IPS-15b (cell line): ENCODE measurements around the gene LDHAL6B.

ENCODE experiments used
- H3K27me3 ChIP-seq: one replicate; pipeline ENCODE4 v1.6.1; 2013; ENCODE audit warnings: low read length; ENCODE audit not compliant: control insufficient read depth, insufficient read depth
- H3K36me3 ChIP-seq: one replicate; pipeline ENCODE4 v1.6.1; 2013; ENCODE audit warnings: low read length; ENCODE audit not compliant: control insufficient read depth, insufficient read depth
- H3K4me1 ChIP-seq: one replicate; pipeline ENCODE4 v1.6.1; 2013; ENCODE audit warnings: mild to moderate bottlenecking, low read length; ENCODE audit not compliant: control insufficient read depth, insufficient read depth
- H3K4me3 ChIP-seq: one replicate; pipeline ENCODE4 v1.5.1; 2013; ENCODE audit warnings: low read depth, low read length
- H3K9ac ChIP-seq: one replicate; pipeline ENCODE4 v1.6.1; 2013; ENCODE audit warnings: low read depth, mild to moderate bottlenecking, low read length
- H3K9me3 ChIP-seq: one replicate; pipeline ENCODE4 v1.6.1; 2013; ENCODE audit warnings: mild to moderate bottlenecking, low read length; ENCODE audit not compliant: control insufficient read depth, insufficient read depth

The LDHAL6B gene

GRCh38 chr15:59200560-59200959 is 6.1 kb upstream of the LDHAL6B start:
- Histone ChIP-seq H3K4me3 (no peak overlapping the region), H3K9ac (no peak overlapping the region), H3K27me3 (no peaks in the 10 kb centered on the region), H3K4me1 (no peaks in the 10 kb centered on the region), H3K9me3 (no peaks in the 10 kb centered on the region), H3K36me3 (peaks cover 33% of the 10 kb centered on the region)

- no peaks in the 10 kb centered on the region for H3K27me3 ChIP-seq
- H3K9ac ChIP-seq = no peak overlapping the region
- H3K4me3 ChIP-seq = no peak overlapping the region
- no peaks in the 10 kb centered on the region for H3K4me1 ChIP-seq
- H3K9me3 ChIP-seq = no peaks in the 10 kb centered on the region
- peaks cover 46% of the 10 kb centered on the region for H3K36me3 ChIP-seq
These were observed 3.6 kb upstream of the LDHAL6B start for GRCh38 chr15:59203008-59203407.

GRCh38 chr15:59203657-59204056 is 3.0 kb upstream of the LDHAL6B start:
- H3K9ac ChIP-seq = no peak overlapping the region
- no peak overlapping the region for H3K4me3 ChIP-seq
- H3K36me3 ChIP-seq = peaks cover 49% of the 10 kb centered on the region
- no peaks in the 10 kb centered on the region for H3K9me3 ChIP-seq
- no peaks in the 10 kb centered on the region for H3K4me1 ChIP-seq
- H3K27me3 ChIP-seq = no peaks in the 10 kb centered on the region

DNA sequence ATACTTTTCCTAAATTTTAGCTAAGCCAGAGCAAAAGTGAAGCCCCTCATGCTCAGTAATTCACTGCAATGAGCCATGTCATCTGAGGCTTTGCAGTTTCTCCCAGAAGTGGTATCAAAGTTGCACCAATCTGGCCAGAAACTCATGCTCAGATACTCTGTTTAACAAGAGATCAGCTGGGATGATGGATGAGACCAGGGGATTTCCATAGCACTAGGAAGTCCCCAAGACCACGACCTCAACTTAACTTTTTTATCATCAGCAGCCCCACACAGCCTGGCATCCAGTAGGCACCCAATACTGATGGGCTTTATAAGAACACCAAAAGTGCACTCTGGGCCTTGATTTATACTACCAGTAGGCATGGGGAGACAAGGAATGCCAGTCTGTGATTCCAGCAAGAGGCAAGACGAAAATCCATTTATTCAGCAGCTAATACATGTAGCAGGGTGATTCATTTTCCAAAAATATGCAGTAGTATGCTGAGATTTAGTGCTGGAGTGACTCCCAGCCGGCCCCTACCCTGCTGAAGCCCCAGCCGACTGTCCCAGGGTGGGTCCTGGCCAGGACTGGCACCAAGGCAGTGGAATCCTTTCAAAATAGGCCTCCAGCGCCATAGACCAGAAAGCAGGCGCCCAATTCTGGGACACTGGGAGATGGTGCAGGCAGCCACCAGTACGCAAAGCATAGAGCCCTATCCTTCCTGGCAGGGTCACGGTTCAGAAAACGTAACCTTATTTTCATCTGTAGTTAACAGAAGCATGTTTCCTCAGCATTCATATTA is 612 bp upstream of the LDHAL6B start:
- H3K9me3 ChIP-seq = no peaks in the 10 kb centered on the region
- no peaks in the 10 kb centered on the region for H3K4me1 ChIP-seq
- no peaks in the 10 kb centered on the region for H3K27me3 ChIP-seq
- peaks cover 46% of the 10 kb centered on the region for H3K36me3 ChIP-seq
- H3K4me3 ChIP-seq = no peak overlapping the region
- no peak overlapping the region for H3K9ac ChIP-seq

GRCh38 chr15:59208613-59209249 is 2.1 kb downstream of the LDHAL6B start:
- Histone ChIP-seq H3K9ac (no peak overlapping the region), H3K4me3 (no peak overlapping the region), H3K36me3 (peaks cover 27% of the 10 kb centered on the region), H3K27me3 (no peaks in the 10 kb centered on the region), H3K9me3 (no peaks in the 10 kb centered on the region), H3K4me1 (no peaks in the 10 kb centered on the region)

GRCh38 chr15:59210186-59210585 is 3.5 kb downstream of the LDHAL6B start:
- Histone ChIP-seq H3K9me3 (no peaks in the 10 kb centered on the region), H3K27me3 (no peaks in the 10 kb centered on the region), H3K36me3 (peaks cover 24% of the 10 kb centered on the region), H3K4me3 (no peak overlapping the region), H3K9ac (no peak overlapping the region), H3K4me1 (no peaks in the 10 kb centered on the region)

GRCh38 chr15:59216911-59217310 is 10.3 kb downstream of the LDHAL6B start:
- Histone ChIP-seq H3K4me1 (no peaks in the 10 kb centered on the region), H3K36me3 (peaks cover 15% of the 10 kb centered on the region)

DNA sequence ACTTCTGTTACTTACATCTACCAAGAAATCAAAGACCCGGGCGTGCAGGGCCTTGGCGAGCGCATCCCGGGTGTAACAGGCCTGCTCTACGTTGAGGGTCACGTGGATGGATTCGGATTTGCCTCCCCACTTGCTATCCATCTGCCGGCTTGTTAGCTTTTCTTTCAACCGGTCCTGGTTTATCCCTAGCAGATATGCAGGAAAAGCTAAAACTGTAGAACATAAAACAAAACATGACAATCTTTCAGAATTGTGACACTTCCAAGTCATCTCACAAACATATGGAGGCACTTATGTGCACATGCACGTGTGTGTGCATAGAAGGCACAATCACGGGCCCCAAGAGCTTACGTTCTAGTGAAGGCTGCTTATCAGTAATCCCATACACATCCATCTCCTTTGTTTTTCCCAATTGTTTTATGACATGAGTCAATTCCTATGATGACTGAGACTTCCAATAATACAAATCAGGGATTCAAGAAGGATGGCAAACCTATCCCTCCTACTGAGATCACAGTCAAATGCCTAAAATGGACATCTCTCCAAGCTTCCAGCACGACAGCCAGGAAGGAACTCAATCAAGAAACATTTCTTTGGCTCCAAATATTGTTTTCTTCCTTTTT is 11.3 kb downstream of the LDHAL6B start:
- H3K4me3 ChIP-seq = no peak overlapping the region
- no peaks in the 10 kb centered on the region for H3K9me3 ChIP-seq
- no peaks in the 10 kb centered on the region for H3K27me3 ChIP-seq
- no peak overlapping the region for H3K9ac ChIP-seq
- H3K36me3 ChIP-seq = peaks cover 18% of the 10 kb centered on the region
- no peaks in the 10 kb centered on the region for H3K4me1 ChIP-seq

More at GRCh38 chr15:59216911-59217310, 10.3 kb downstream of the LDHAL6B start:
- Histone ChIP-seq H3K27me3 (no peaks in the 10 kb centered on the region), H3K9ac (no peak overlapping the region), H3K9me3 (no peaks in the 10 kb centered on the region), H3K4me3 (no peak overlapping the region)

GRCh38 chr15:59218710-59219109 is 12.1 kb downstream of the LDHAL6B start:
- H3K4me1 ChIP-seq = no peaks in the 10 kb centered on the region
- H3K9me3 ChIP-seq = no peaks in the 10 kb centered on the region
- H3K36me3 ChIP-seq = peaks cover 20% of the 10 kb centered on the region
- no peak overlapping the region for H3K9ac ChIP-seq
- H3K27me3 ChIP-seq = no peaks in the 10 kb centered on the region
- no peak overlapping the region for H3K4me3 ChIP-seq

DNA sequence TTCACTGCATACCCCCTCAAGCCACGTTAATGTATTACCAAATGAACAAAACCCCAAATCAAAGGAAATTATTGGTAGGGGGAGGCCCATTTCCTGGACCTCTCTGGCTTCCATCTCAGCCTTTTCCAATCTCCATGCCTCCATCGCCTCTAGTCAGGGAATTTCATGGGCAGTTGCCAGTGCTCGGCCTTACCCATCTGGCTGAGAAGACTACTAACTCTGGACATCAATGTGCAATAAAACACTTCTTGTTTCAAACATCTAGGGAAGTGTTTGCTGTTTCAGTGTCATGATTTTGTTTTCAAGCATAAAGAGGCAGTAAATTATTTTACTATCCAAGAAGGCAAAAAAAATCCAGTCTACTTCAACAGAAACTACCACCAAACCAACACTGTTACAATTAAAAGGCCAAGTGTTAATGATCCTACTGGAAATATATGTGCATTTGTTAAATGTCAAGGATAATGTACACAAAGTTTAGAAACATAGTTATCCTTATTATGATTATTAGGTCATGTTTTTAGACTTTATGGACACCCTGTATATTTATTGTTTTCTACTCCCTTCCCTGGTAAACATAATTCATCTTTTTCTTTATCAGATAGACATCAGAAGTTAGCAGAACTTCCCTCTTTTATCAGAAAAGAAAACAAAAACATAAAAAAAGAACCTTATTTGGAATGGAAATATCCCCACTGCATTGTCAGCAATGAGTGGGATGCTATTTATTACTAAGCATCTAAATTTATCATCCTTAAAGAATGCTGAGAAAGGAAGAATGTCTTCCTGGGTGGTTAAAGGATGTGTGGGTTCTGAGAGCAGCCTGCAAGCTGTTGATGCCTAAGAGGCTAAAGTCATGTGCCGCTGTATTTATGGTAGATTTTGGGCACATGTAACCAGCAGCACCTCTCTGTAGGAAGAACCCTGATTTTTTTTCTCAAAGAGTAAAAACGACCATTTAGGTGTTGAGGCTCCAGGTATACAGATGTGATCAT is 15.2 kb downstream of the LDHAL6B start:
- H3K4me1 ChIP-seq = no peaks in the 10 kb centered on the region
- no peak overlapping the region for H3K4me3 ChIP-seq
- H3K36me3 ChIP-seq = peaks cover 22% of the 10 kb centered on the region
- no peak overlapping the region for H3K9ac ChIP-seq
- no peaks in the 10 kb centered on the region for H3K27me3 ChIP-seq
- H3K9me3 ChIP-seq = no peaks in the 10 kb centered on the region

- Histone ChIP-seq H3K9me3 (no peaks in the 10 kb centered on the region), H3K27me3 (no peaks in the 10 kb centered on the region), H3K9ac (no peak overlapping the region), H3K36me3 (peaks cover 19% of the 10 kb centered on the region), H3K4me1 (no peaks in the 10 kb centered on the region), H3K4me3 (no peak overlapping the region)
These were observed 16.4 kb downstream of the LDHAL6B start for GRCh38 chr15:59222906-59223550.
